HuH-7.5 (cell line): Measurements from ENCODE around the gene CCM2L.

ENCODE experiments used
- DNase-seq: peaks from one replicate; pipeline ENCODE4 v3.0.0; 2011; ENCODE audit warnings: low spot score

The CCM2L gene

GRCh38 chr20:32062776-32063170 lies 52.5 kb downstream of the CCM2L start:
- no peak for DNase-seq

GRCh38 chr20:32063695-32064094 lies 53.5 kb downstream of the CCM2L start:
- DNase-seq = no peak

DNA sequence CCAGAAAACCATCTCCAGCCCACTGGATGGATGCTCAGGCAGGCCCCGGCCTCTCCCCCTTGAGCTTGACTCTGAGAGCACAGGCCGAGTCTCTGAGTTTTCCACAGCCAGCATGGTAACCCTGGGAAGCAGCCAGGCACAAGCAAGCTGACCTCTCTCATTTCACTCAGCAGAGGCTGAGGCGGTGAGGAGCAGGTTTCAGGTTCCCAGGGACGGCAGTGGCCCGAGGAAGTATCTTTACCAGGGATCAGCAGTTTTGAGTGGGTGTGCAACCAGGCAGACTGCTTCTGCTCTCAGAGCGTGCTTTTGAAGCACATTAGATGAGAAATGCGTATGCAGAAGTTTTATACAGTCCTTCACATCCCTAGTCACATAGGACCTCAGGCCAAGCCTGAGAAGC lies 54.4 kb downstream of the CCM2L start:
- DNase-seq = no peak

DNA sequence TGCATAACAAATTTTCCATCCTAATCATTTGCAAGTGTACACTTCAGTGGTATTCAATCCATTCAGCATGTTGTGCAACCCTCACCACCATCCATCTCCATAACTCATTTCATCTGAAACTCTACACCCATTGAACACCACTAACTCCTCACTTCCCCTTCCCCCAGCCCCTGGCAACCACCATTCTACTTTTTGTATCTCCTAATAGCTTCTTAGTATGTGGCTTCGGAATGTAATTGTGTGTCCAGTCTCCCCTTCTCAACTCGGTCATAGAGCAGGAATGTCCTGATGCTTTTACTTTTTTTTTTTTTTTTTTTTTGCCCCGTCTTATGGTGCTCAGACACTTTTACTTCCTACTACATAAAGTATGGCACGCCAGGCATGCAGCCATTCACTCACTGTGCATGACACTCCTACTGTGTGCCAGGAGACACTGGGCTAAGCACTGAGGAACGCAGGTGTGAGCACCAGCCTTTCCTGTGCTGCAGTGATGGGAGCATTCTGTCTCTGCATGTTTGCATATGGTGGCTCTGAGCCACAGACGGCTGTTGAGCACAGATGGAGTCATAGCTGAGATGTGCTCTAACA lies 57.1 kb downstream of the CCM2L start:
- DNase-seq = no peak

DNA sequence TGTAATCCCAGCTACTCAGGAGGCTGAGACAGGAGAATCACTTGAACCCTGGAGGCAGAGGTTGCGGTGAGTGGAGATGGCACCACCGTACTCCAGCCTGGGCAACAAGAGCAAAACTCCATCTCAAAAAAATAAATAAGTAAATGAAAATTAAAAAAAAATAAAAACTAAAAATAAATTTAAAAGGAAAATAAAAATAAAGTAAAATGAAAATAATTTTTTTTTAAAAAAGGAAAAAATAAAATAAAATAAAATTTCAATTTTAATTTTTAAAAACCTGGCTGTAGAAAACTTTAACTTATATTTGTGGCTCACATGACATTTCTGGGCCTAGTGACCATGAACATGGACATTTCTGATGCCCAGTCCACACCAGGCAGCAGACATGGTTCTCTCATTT lies 57.9 kb downstream of the CCM2L start:
- no peak for DNase-seq

DNA sequence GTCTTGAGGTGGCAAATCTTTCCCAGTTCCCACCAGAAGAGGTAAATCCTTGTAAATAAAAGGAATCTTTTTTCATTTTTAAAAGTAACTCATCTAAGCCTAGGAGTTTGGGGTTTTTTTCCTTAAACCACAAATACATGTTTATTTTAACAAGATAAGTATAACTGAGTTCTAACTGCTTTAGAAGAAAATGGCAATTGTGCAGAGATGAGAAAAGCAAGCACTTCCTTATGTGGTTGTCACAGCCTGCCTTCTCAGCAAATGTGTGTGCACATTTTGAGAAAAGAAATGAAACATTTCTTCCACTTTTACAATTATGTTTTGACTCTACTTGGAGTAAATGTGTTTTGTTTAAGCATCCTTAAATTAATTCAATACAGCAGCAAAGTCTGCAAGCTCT lies 59.5 kb downstream of the CCM2L start:
- DNase-seq = no peak

GRCh38 chr20:32070282-32070681 lies 60.0 kb downstream of the CCM2L start:
- DNase-seq = no peak

DNA sequence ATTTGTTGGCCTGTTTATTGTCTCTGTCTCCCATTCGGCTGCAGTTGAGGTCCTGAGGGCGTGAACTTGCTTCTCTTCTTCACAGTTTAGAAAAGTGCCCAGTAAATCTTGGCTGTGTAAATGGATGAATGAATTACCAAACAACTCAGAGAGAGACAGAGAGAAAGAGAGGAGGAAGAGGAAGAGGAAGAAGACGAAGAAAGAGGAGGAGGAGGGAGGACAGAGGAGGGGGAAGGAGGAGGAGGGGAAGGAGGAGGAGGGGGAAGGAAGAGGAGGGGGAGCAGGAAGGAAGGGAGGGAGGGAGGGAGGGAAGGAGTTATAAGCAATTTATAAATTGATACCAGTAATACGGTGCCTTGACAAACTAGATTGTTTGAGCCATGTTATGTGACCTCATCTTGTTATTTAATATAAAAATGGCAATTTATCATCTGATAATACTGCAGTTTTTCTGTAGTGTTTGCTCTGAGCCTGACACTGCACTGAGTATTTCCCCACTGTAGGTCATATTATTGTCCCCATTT lies 60.5 kb downstream of the CCM2L start:
- no peak for DNase-seq

- no peak for DNase-seq
These were observed 61.3 kb downstream of the CCM2L start for GRCh38 chr20:32071395-32072167.

- no peak for DNase-seq
These were observed 62.0 kb downstream of the CCM2L start for GRCh38 chr20:32072168-32072750.

GRCh38 chr20:32075534-32075933 lies 65.3 kb downstream of the CCM2L start:
- DNase-seq = no peak

DNA sequence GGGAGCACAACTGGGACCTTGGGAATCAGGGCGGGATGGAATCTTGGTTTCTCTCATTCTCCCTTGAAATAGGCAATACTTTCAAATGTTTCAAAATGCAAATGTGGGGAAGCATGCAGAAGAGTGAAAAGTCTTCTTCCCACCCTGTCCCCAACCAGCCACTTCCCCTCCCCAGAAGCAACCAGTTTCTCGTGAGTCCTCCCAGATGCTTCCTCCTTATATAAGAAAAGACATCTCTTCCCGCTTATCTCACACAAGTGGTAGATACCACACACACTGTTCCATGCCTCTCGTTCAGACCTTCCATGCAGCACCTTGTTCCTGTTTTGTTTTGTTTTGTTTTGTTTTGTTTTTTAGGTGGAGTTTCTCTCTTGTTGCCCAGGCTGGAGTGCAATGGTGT lies 67.0 kb downstream of the CCM2L start:
- no peak for DNase-seq

DNA sequence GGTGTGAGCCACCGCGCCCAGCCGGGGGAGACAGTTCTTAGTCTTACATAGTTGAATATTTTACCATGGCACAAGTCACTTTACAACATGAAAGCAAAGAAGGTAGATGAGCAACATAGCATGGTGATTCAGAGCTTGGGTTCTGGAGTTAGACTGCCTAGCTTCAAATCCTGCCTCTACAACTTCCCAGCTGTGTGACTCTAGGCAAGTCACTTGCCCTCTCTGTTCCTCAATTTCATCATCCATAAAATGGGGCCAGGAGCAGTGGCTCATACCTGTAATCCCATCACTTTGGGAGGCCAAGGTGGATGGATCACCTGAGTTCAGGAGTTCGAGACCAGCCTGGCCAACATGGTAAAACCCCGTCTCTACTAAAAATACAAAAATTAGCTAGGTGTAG lies 68.1 kb downstream of the CCM2L start:
- no peak for DNase-seq

DNA sequence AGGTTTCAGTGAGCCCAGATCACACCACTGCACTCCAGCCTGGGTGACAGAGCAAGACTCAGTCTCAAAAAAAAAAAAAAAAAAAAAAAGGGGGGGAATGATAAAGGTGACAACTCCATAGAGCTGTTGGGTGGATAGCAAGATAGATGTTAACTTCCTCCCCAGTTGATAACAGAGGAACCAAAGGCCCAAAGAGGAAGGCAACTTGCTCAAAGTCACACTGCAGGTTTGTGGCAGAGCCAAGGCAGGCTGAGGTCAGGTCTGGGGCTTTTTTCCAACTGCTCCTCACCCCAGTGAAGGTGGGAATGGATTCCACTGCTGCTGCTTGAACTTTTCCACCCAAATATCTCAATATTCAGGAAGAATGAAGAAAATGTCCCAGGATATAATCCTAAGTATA lies 68.6 kb downstream of the CCM2L start:
- DNase-seq = no peak

DNA sequence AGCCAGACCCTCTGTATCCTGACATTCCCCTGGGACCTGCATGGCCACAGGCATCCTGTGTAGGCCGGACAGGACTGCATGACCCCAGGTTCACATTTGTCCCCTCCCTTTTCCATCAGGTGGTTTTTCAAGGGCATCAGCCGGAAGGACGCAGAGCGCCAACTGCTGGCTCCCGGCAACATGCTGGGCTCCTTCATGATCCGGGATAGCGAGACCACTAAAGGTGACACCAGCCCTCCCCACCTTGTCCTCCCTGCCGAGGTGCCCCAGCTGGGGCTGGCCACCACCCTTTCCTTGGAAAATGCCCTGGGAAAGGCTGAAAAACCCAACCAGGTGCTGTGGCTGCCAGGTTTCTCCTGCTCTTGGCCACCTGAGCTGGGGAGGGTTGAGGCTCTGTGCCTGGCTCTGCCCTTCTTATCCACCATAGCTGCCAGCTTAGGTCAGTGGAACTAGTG lies 69.4 kb downstream of the CCM2L start:
- DNase-seq = no peak

GRCh38 chr20:32080783-32081182 lies 70.5 kb downstream of the CCM2L start:
- no peak for DNase-seq
